NCI-H2171 (cell line): ENCODE measurements around the gene UBR3.
"Not testable (repeated sequence)": the region's sequence is repeated elsewhere in the genome, so short reads cannot be mapped to it uniquely, and the experiment has no call there.

Experiments used
- DNase-seq: peaks from one replicate; lab custom pipeline; 2025; lab: John Stamatoyannopoulos, UW

Gene UBR3

DNA sequence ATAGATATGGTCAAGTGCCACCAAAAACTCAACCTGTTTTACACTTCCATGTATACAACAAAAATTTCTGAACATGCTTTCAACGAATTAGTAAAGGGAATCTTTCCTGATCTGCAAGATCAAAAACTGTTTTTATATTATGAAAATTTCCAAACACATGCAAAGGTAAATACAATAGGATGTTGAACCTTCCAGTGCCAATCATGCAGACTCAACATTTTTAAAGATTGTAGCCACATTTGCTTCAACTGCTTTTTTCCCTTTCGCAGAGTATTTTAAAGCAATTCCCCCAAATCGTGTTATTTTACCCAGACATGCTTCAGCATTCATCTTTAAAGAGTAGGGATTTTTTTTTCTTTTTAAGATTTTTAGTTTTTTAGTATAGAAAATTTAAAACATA lies 40.3 kb downstream of the UBR3 start:
- no peak for DNase-seq

DNA sequence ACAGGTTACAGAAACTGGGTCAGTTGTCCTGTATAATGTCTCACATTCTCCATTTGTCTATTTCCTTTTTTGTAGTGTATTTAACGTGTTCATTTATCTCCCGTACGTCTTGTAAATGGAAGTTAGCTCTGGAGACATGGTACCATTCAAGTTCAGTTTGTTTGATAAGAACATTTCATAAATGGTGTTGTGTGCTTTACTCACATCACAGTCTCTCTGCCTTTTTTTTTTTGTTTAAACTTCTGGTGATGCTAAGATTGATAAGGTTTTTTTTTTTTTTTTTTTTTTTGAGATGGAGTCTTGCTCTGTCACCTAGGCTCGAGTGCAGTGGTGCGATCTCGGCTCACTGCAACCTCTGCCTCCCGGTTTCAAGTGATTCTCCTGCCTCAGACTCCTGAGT lies 41.7 kb downstream of the UBR3 start:
- no peak for DNase-seq

DNA sequence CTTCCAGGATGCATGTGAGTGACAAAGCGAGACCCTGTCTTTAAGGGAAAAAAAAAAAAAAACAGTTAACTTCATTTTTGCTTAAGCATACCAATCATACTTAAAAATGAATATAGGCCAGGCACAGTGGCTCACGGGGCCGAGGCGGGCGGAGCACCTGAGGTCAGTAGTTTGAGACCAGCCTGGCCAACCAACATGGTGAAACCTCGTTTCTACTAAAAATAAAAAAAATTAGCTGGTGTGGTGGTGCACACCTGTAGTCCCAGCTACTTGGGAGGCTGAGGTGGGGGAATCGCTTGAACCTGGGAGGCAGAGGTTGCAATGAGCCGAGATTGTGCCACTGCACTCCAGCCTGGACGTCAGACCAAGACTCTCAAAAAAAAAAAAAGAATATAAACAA lies 44.1 kb downstream of the UBR3 start:
- not testable (repeated sequence) for DNase-seq

DNA sequence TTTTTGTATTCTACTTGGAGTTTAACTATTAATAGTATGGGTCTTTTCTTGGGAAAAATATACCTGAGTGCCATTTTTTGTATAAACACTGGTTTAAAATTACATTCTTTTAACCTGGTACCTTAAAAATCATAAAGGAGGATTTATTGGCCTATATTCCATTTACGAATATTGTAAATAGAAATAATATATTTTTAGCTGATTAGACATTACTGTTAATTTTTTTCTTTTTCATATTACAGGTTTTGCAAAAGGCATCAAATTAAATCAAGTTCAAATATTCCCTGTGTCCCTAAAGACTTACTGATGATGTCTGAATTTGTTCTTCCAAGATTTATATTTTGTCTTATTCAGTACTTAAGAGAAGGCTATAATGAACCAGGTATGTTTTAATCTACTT lies 44.7 kb downstream of the UBR3 start:
- no peak for DNase-seq

DNA sequence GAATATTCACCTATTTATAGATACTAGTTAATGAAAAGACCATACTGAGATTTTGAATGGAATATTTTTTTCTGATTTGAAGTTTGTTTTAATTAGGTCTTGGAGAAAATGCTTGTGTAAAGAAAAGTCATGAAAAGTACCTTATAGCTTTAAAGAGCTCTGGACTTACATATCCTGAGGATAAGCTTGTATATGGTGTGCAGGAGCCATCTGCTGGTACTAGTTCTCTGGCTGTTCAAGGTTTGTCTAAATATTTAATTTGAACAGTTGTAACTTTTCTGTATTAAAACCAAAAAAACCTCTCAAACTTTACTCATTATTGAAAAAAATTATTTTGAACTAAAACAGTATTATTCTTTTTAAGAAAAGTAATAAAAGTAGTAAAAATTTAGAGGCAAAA lies 50.1 kb downstream of the UBR3 start:
- no peak for DNase-seq

DNA sequence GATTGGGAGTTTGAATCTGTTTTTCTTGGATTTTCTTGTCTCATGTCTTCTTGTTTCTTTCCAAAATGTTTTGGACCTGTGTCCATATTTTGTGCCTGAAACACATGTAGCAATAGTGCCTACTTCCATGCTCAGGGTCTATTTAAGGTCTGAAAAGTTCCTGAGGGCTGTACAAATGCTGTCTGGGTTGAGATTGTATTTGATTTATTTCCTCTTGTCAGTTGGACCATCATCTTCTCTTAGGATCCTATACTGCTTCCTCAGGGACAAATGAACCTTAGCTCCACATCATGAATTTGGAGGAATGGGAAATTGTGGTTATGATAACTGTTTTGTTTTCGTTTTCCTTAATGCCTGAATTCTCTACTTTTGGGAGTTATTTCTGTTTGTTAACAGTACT lies 59.9 kb downstream of the UBR3 start:
- no peak for DNase-seq

DNA sequence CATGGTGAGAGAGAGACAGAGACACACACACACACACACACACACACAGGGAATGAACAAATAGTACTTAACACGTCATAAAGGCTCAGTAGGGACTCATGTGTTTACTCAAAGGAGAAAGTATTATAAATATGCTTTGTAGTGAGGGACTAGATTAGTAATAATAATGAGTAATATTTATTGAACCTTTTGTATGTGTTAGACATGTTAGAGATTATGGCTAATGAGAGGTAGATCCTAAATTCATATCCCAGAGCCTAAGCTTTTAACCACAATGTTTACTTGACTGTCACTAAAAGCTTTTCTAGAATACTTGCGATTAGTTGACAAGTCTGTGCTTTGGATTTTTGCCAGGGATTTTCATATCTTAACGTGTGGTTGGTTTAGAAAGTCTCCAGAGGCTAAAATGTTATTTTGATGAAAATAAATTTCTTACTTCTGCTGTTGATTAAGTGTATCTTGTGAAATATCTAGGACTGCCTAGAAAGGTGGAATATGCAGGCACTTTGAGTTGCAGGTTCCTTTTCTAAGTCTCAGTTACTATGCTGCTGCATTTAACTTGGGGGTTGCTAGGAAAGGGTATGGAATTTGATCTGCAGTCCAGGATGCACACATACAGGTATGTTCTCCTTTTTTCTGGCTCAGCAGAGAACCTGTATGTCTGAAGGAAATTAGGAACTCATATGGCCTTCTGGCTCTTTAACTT lies 64.5 kb downstream of the UBR3 start:
- peak; percentile 16 for DNase-seq

DNA sequence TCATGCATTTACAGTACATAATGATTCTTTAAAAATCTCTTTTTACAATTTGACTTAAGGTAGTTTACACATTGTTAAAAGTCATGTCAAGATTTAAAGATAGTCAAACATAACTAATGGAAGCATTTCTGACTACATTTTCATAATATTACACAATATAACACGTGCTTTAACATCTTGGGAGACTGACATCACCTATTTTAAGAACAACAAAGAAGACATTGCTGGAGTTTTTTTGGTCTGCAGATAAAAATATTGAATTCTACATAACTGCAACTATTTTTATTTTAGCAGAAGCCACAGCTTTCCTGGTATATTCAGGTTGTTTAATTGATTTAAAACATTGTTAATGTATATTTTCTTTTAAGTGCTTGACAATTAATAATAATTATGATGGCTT lies 65.7 kb downstream of the UBR3 start:
- DNase-seq, result no peak

DNA sequence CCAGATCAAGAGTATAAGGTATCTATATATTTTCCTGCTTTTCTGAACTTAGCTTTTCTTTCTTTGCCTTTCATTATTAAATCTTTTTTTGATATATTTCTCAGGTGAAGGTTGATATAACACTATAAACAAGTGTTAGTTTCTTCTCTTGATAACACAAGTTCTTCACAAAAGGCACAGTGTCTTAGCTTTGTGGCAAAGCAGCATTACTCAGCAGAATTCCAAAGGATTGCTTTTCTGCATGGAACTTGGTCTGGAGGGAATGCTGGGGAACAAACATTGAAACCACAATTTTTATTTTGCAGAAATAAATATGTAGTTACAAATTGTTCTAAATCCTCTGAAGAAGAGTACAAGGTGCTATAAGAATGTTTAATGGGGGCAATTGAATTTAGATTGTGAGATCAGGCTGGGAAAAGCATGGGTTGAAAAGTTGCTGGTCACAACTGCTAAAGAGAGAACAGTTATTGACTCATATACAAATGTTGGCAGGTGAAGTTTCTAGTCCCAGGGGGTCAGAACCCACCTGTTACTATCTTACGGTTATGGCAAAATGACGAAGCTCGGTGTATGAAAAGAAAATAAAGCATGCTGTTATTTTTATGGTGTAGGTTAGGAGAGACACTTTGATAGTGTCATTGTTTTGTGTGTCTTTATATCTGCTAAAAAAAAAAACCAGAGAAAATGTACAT lies 68.2 kb downstream of the UBR3 start:
- DNase-seq, result no peak

DNA sequence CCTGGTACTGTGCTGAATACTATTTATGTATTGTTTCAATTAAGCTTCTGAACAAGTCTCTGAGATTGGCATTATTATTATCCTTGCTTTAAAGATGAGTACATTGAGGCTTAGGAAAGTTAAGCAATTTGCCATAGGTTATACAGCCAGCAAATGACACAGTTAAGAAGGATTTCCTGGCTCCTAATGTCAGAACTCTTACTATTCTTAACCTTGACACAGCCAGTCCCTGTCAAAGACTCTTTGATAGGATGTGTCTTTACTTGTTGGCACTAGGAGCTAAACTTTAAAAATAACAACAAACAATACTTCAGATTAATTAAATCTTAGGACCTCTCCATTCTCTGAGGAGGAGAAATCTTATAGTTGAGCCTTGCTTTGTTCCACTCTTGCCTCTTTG lies 70.6 kb downstream of the UBR3 start:
- no peak for DNase-seq

DNA sequence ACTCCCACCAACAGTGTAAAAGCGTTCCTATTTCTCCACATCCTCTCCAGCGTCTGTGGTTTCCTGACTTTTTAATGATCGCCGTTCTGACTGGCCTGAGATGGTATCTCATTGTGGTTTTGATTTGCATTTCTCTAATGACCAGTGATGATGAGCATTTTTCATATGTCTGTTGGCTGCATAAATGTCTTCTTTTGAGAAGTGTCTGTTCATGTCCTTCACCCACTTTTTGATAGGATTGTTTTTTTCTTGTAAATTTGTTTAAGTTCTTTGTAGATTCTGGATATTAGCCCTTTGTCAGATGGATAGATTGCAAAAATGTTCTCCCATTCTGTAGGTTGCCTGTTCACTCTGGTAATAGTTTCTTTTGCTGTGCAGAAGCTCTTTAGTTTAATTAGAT lies 72.8 kb downstream of the UBR3 start:
- not testable (repeated sequence) for DNase-seq

DNA sequence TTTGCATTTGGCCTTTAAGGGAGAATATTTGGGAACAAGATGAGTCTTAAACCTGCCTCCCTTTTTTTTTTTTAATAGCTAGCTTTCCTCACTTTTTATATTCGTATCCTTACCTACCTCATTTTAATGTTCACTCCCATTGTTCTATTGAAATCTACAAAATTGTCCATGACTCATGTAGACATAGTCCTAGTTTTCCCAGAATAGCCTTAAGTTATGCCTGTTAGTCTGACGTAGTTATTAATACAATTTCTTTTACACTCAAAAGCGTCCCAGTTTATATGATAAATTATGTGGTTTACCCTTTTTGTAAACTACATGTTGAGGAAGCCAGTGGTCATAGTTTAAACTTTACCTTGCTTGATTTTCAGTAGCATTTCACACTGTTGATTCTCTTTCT lies 73.4 kb downstream of the UBR3 start:
- DNase-seq, result no peak

DNA sequence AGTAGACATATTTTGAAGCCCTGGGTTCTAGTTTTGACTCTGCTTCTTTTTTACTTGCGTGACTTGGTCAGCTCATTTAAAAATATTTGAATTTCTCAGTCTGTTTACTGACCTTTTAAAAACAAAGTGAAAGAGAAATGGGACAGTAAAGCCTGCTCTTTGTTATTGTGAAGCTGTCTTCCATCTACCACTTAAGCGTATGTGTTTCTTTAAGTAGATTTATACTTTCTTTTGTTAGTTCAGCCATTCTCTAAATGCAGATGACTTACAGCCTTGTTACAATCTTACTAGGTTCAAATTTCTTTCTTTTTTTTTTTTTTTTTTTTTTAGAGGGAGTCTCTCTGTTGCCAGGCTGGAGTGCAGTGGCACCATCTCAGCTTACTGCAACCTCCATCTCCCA lies 79.5 kb downstream of the UBR3 start:
- DNase-seq, result no peak

DNA sequence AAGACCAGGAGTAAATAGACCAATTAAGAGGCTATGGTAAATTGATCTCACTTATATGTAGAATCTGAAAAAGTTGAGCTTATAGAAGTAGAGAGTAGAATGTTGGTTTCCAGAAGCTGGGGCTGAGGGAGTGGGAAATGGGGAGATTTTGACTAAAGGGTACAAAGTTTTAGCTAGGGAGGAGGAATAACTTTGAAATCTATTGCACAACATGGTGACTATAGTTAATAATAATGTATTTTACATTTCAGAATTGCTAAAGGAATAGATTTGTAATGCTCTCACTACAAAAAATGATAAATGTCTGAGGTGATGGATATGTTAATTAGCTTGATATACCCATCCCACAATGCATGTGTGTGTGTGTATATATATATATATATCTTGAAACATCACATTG lies 82.1 kb downstream of the UBR3 start:
- DNase-seq, result no peak

DNA sequence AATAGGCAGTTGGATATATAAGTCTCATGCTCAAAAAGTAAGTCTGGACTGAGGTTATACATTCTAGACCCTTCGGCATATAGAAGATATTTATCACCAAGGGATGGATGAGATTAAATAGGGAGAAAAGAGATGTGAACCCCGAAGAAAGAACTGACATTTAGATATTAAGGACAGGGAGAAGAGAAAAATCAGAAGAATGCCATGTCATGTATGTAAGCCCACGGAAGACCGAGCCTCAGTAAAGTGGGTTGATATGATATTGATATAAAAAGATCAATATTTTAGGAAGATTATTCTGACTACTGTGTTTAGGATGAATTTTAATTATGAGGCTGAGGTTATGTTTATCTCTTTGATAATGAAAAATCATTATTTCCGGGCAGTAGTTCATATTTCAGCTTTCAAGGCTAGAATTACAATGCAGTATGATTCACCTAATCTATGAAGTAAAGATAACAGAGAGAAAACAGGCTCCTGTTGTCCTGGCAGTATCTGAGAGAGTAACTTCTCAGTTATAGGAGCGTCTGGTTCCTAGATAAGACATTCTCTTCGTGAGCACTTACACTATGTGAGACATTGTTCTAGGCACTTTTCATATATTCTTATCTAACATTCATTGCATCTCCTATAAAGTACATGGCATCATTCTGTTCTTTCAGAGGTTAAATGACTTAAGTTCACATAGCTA lies 83.0 kb downstream of the UBR3 start:
- no peak for DNase-seq

DNA sequence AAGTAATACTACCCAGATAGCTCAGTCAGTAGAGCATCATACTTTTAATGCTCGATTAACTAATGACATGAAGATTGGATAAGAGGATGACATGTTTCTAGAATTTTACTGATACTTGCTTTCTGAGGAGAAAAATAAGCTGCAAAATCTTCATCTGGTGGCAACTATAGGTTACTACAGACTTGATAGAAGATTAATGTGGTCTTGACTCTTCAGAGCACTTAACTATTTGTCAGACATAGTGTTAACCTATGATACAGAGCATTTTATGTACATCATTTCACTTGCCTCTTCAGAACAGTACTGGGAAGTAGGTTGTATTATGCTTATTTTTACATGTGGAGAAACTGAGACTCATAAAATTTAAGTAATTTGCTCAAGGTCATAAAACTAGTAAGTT lies 83.9 kb downstream of the UBR3 start:
- no peak for DNase-seq

DNA sequence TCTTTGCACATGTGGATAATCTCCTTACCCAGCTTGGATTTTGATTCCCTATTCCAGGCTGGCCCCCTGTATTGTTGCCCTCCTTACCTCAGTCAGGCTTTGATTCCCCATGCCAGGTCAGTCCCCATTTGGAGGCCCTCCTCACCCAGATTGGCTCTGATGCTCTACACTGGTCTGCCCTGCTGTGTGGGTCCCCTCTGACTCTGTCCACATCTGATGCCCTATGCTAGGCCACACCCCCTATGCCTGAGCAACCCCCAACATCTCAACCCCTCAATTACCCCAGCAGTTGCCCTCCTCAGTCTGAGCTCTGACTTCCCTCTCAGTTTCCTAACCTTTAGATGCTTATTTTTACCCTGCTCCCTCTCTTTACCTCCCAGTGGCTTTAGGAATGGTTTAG lies 89.4 kb downstream of the UBR3 start:
- no peak for DNase-seq

DNA sequence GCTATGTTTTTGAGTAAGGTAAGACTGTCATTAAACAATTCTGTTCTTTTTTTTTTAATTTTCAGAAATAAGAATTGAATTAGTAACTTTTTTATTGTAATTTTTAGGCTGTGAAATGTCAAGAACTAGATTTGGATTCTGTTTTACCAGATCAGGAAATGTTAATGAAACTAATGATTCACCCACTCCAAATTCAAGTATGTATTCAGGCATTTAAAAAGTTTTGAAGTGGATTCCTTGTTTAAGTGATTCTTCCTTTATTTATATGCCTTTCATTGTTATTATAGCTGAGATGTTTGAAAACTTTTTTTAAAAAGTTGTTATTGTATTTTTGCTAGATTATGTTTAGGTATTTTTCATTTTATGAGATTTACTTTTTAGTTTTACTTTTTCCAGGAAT lies 96.7 kb downstream of the UBR3 start:
- DNase-seq, result no peak

DNA sequence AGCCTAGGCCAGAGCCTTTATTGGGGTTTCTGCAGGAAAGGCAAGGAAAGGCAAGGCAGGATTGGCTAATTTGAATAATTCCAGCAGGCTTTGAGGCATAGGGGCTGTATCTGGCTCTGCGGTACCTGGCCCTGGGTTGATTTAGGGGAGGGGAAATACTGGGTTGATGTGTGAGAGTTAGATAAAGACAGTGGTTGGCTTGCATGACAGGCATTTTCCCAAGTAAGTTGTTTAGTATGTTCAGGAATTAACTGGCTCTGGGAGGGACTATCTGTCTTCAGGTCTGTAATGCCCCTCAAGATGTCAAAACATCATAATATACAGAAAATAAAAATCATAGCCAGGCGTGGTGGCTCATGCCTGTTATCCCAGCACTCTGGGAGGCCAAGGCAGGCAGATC lies 98.7 kb downstream of the UBR3 start:
- no peak for DNase-seq

DNA sequence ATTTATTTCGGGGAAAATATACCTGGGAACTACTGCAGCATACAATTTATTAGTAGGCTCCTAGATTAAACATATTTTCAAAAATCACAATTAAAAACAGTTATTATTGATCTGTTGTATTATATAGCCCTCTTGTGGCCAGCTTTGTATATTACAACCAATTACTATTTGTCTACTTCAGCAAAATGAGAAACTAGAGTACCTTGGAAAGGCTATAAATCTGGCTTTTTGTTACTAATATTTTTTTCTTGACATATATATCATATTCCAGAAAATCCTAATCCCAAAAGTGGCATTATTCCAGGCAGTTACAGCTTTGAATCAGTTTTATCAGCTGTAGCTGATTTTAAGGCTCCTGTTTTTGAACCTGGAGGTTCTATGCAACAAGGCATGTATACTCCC lies 101.2 kb downstream of the UBR3 start:
- peak; percentile 5 for DNase-seq

DNA sequence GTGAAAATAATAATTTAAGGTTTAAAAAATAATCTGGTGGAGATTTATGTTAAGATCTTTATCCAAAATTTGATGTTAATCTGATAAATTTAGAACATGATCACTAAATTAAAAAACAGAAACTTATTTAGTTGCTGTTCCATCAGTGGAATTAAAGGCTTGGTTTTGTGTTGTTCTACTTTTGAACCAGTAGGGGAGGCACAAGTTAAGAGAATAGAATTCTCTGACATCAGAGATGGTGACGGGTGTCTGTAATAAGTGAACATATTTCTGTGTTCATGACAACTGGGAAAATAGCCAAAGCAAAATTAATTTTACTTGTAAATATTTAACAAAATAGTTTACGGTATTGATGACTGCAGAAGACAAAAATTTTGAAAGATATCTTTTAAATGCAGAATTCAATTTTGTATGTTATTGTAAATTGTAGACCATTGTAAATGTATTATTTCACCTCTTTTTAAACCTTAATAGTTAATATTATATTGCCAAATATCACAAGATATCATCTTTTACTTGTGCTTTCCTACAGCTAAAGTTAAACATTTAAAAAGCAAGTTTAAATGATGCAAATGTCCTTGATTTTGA lies 106.0 kb downstream of the UBR3 start:
- DNase-seq, result peak; percentile 28

DNA sequence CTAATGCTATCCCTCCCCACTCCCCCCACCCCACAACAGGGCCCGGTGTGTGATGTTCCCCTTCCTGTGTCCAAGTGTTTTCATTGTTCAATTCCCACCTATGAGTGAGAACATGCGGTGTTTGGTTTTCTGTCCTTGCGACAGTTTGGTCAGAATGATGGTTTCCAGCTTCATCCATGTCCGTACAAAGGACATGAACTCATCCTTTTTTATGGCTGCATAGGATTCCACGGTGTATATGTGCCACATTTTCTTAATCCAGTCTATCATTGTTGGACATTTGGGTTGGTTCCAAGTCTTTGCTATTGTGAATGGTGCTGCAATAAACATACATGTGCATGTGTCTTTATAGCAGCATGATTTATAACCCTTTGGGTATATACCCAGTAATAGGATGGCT lies 109.4 kb downstream of the UBR3 start:
- not testable (repeated sequence) for DNase-seq

DNA sequence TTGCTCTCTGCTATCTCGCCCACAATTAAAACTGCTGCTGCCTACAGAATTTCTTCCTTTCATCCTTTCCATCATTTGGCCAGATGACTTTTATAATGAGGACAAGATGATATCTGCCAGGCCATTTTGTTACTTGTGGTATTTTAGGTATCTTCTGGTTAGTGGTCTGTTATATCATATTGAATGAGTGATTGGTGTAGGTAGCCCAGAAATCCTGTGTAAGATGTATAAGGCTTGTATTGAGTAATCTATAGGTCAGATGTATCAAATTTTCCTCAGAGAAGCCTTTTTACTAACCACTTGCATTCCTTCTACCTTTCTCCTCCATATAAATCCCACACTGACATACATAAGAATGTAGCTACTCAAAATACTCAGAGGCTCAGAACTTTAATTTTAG lies 118.3 kb downstream of the UBR3 start:
- DNase-seq, result no peak
